ENCODE measurements around the gene KCNJ6.

DNA sequence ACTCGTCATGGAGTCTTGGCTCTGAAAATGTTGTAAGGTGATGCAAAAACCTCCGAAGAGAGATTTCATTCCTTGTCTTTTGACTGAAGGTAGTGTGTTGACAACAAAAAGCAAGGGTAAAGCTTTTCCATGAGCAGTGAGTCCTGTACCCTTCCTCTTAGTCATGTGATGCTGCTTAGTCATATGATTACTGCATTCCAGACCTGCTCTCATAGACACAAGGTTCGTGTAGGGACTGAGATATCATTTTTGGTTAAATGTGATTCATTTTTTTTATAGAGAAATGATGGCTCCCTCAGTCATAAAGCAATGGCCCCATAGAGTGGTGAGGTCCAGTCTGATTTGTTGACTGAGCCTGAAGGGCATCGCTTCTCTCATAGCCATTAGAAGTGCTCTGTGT lies 9.2 kb downstream of the KCNJ6 start:
- no peak for TF ChIP-seq CTCF (IDR thresholded peaks at IDR 0.05)
- TF ChIP-seq POLR2A (IDR thresholded peaks at IDR 0.05), result no peak

Data from uterus (tissue), 2 donors.